Stimulated activated CD4-positive, alpha-beta T cell treated with anti-CD3 and anti-CD28 coated beads, Interleukin-1b, Interleukin-23, amount 100 ng/mL, for 48 hours (primary cell): Measurements from ENCODE around the gene MDN1.

ENCODE experiments used
- DNase-seq: peaks from one replicate; pipeline ENCODE4 v3.0.0-alpha.2; 2020

MDN1 gene

GRCh38 chr6:89690944-89691324 lies 128.7 kb downstream of the MDN1 start:
- DNase-seq = no peak

GRCh38 chr6:89689732-89690131 lies 129.9 kb downstream of the MDN1 start:
- DNase-seq = no peak

- no peak for DNase-seq
These were observed 131.3 kb downstream of the MDN1 start for GRCh38 chr6:89688328-89688727.

- no peak for DNase-seq
These were observed 134.3 kb downstream of the MDN1 start for GRCh38 chr6:89685311-89685710.

- no peak for DNase-seq
These were observed 136.6 kb downstream of the MDN1 start for GRCh38 chr6:89682991-89683390.

- no peak for DNase-seq
These were observed 137.5 kb downstream of the MDN1 start for GRCh38 chr6:89681983-89682564.

GRCh38 chr6:89680551-89680950 lies 139.0 kb downstream of the MDN1 start:
- no peak for DNase-seq

GRCh38 chr6:89680150-89680549 lies 139.4 kb downstream of the MDN1 start:
- no peak for DNase-seq

GRCh38 chr6:89679215-89680120 lies 140.1 kb downstream of the MDN1 start:
- DNase-seq = no peak

- DNase-seq = no peak
These were observed 141.1 kb downstream of the MDN1 start for GRCh38 chr6:89678531-89678930.

GRCh38 chr6:89675949-89676748 lies 143.4 kb downstream of the MDN1 start:
- no peak for DNase-seq

GRCh38 chr6:89670935-89671565 lies 148.5 kb downstream of the MDN1 start:
- no peak for DNase-seq

- no peak for DNase-seq
These were observed 150.6 kb downstream of the MDN1 start for GRCh38 chr6:89669002-89669401.

GRCh38 chr6:89667872-89668556 lies 151.6 kb downstream of the MDN1 start:
- no peak for DNase-seq

GRCh38 chr6:89662659-89663223 lies 156.9 kb downstream of the MDN1 start:
- no peak for DNase-seq

GRCh38 chr6:89661559-89661958 lies 158.0 kb downstream of the MDN1 start:
- DNase-seq = no peak

GRCh38 chr6:89660981-89661380 lies 158.6 kb downstream of the MDN1 start:
- DNase-seq = no peak

- DNase-seq = no peak
These were observed 162.0 kb downstream of the MDN1 start for GRCh38 chr6:89657445-89658158.

GRCh38 chr6:89655122-89655521 lies 164.5 kb downstream of the MDN1 start:
- no peak for DNase-seq

- no peak for DNase-seq
These were observed 169.0 kb downstream of the MDN1 start for GRCh38 chr6:89650579-89650978.

GRCh38 chr6:89649682-89650081 lies 169.9 kb downstream of the MDN1 start:
- no peak for DNase-seq

- no peak for DNase-seq
These were observed 174.7 kb downstream of the MDN1 start for GRCh38 chr6:89644864-89645263.
